Measurements from ENCODE around the gene MGMT. TPM values are rescaled to one million over a fixed set of nuclear protein-coding genes. Genes with fewer than 3 reads are reported as not detected.

The MGMT gene
- total RNA-seq, 1 donor from 2014 or later = 51.4 TPM

GRCh38 chr10:129814681-129815646 is 347.9 kb downstream of the MGMT start:
- no peak for DNase-seq (ENCODE audit: low read depth)
- TF ChIP-seq CTCF (conservative IDR thresholded peaks at IDR 0.05; ENCODE audit: low read depth, low read length) = no peak
- no peak overlapping the region for H3K4me3 ChIP-seq (ENCODE audit: low read depth, low read length)

GRCh38 chr10:129815898-129816655 is 349.0 kb downstream of the MGMT start:
- no peak overlapping the region for H3K4me3 ChIP-seq (ENCODE audit: low read depth, low read length)
- DNase-seq (ENCODE audit: low read depth) = no peak
- TF ChIP-seq CTCF (conservative IDR thresholded peaks at IDR 0.05; ENCODE audit: low read depth, low read length) = no peak

DNA sequence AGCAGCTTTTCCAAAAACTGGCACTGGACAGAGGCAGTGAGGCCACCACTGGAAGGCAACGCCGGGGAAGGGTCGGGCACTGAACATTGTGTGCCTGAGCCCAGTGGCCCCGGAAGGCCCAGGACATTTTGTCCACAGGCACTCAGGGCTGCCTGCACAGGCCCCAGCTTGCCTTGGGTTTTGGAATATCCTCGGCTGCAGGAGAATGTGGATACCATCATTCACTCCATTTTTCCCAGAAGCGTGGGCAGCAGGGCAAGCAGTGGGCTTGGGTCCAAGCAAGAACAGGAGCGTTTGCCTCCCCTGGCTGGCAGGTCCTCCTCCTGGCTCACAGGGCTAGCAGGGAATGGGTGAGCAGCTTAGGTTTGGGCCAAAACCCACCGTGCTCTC is 349.6 kb downstream of the MGMT start:
- no peak overlapping the region for H3K4me3 ChIP-seq (ENCODE audit: low read depth, low read length)
- DNase-seq (ENCODE audit: low read depth) = no peak
- no peak for TF ChIP-seq CTCF (conservative IDR thresholded peaks at IDR 0.05; ENCODE audit: low read depth, low read length)

Measured in epithelial cell of proximal tubule (primary cell).